ENCODE measurements around the gene AP2A2.

- TF ChIP-seq POLR2AphosphoS5 (IDR thresholded peaks at IDR 0.05; ENCODE audit: borderline replicate concordance, low read depth, low read length) (no peak), FOXP2 (optimal IDR thresholded peaks at IDR 0.05; ENCODE audit: control extremely low read depth, extremely low read length, insufficient read depth) (no peak), EZH2 (IDR thresholded peaks at IDR 0.05) (no peak)
Observed at GRCh38 chr11:927871-928270, 2.2 kb downstream of the AP2A2 start.

Measured in SK-N-MC (cell line).